ENCODE data around the gene ACSS1. TPM values are rescaled to one million over a fixed set of nuclear protein-coding genes. Genes with fewer than 3 reads are reported as not detected.

Gene ACSS1
- total and polyA plus RNA-seq, 2 of the 8 experiments (the other 6 are each of a cell fraction or from before 2014, with no cell fraction given) = 2.6 to 3.4 TPM

- no peak for TF ChIP-seq SP1 (IDR thresholded peaks at IDR 0.05; ENCODE audit: low read depth, low read length)
- TF ChIP-seq MAFK (IDR thresholded peaks at IDR 0.05; ENCODE audit: low read depth, low read length) = no peak
- TF ChIP-seq YY1 (IDR thresholded peaks at IDR 0.05; ENCODE audit: low read depth, low read length) = no peak
- TF ChIP-seq TEAD4 (IDR thresholded peaks at IDR 0.05; ENCODE audit: low read depth, low read length) = no peak
Observed at GRCh38 chr20:25043499-25044260, 14.3 kb downstream of the ACSS1 start (continued).
